Fibroblast of lung (primary cell): ENCODE measurements around the gene SOX10. TPM values are rescaled to one million over a fixed set of nuclear protein-coding genes. Genes with fewer than 3 reads are reported as not detected.

Experiments used
- DNase-seq, 2 donors: peaks; one replicate each; pipeline versions ENCODE4 v3.0.0 to v3.0.0-alpha.2; 2010; ENCODE audit warnings: low read depth in 2 of 2
- H2AFZ ChIP-seq: 2 replicates; pipeline ENCODE4 v1.5.1; 2012; ENCODE audit warnings: low read length, control low read depth, inconsistent platforms
- H3K27ac ChIP-seq: 2 replicates; pipeline ENCODE4 v1.5.1; 2011; ENCODE audit warnings: low read length, control low read depth; ENCODE audit not compliant: insufficient read depth
- H3K27me3 ChIP-seq: 2 replicates; pipeline ENCODE4 v1.5.1; 2011; ENCODE audit warnings: mild to moderate bottlenecking, low read length; ENCODE audit not compliant: control insufficient read depth, insufficient read depth
- H3K36me3 ChIP-seq: 2 replicates; pipeline ENCODE4 v1.5.1; 2011; ENCODE audit warnings: low read length; ENCODE audit not compliant: control insufficient read depth, insufficient read depth
- H3K4me1 ChIP-seq: 2 replicates; pipeline ENCODE4 v1.5.1; 2011; ENCODE audit warnings: low read length; ENCODE audit not compliant: control insufficient read depth, insufficient read depth; ENCODE audit errors: extremely low read depth
- H3K4me2 ChIP-seq: 2 replicates; pipeline ENCODE4 v1.5.1; 2011; ENCODE audit warnings: low read length, control low read depth; ENCODE audit not compliant: insufficient read depth; ENCODE audit errors: extremely low read depth
- H3K4me3 ChIP-seq, 4 experiments: fragments of 200-600 bp in 1 of 4; sonication (generic) in 1 of 4; replicated peaks in 1 of 4; 2 replicates each; pipeline ENCODE4 v1.5.1; 2011 to 2016; ENCODE audit warnings: low read length in 4 of 4, low read depth in 3 of 4, mild to moderate bottlenecking in 3 of 4, control low read depth in 2 of 4, inconsistent platforms in 1 of 4, mixed read lengths in 1 of 4; ENCODE audit not compliant: insufficient read depth in 1 of 4; ENCODE audit errors: control extremely low read depth in 1 of 4
- H3K79me2 ChIP-seq: 2 replicates; pipeline ENCODE4 v1.5.1; 2012; ENCODE audit warnings: mild to moderate bottlenecking, low read length, inconsistent platforms; ENCODE audit not compliant: control insufficient read depth, insufficient read depth
- H3K9ac ChIP-seq: 2 replicates; pipeline ENCODE4 v1.5.1; 2011; ENCODE audit warnings: mild to moderate bottlenecking, low read length, control low read depth; ENCODE audit not compliant: insufficient read depth
- H3K9me3 ChIP-seq: 2 replicates; pipeline ENCODE4 v1.5.1; 2012; ENCODE audit warnings: low read depth, low read length; ENCODE audit not compliant: control insufficient read depth, insufficient read depth
- H4K20me1 ChIP-seq: 2 replicates; pipeline ENCODE4 v1.5.1; 2011; ENCODE audit warnings: low read length; ENCODE audit not compliant: control insufficient read depth, insufficient read depth; ENCODE audit errors: extremely low read depth
- CTCF ChIP-seq, 2 donors: IDR thresholded peaks in 1 of 2; conservative IDR thresholded peaks in 1 of 2; 1 replicate in 1 of 2; 2 replicates in 1 of 2; pipeline ENCODE4 v1.5.1; 2011 to 2012; ENCODE audit warnings: low read length in 2 of 2, control low read depth in 1 of 2, inconsistent platforms in 1 of 2, low read depth in 1 of 2, mild to moderate bottlenecking in 1 of 2
- EZH2 ChIP-seq: IDR thresholded peaks from 2 replicates; pipeline ENCODE4 v1.5.1; 2012; ENCODE audit warnings: low read length, control low read depth, mild to moderate bottlenecking; ENCODE audit errors: missing control alignments
- polyA plus RNA-seq, 2 donors: library from polyadenylated mRNA; depleted of rRNA in 1 of 2; stranded (reverse) in 1 of 2; unstranded in 1 of 2; fragments of >200 nt; gene quantifications; 2 replicates each; pipeline ENCODE4 v1.2.1, GENCODE V29; 2011 to 2012; ENCODE audit warnings: missing spikeins in 1 of 2
- total RNA-seq: library from RNA; depleted of rRNA; stranded (reverse); fragments of >200 nt; gene quantifications from 2 replicates; pipeline ENCODE4 v1.2.1, GENCODE V29; 2014

SOX10 gene
- total and polyA plus RNA-seq, 2 donors (not counting 1 experiment from before 2014, with no cell fraction given) = not detected

GRCh38 chr22:37967637-37968451, 16.5 kb downstream of the SOX10 start:
- no peaks in the 10 kb centered on the region for H3K27me3 ChIP-seq
- no peaks in the 10 kb centered on the region for H3K79me2 ChIP-seq
- H3K27ac ChIP-seq = no peak overlapping the region
- peaks cover 2% of the 10 kb centered on the region for H3K4me1 ChIP-seq
- no peak overlapping the region for H3K4me2 ChIP-seq
- H4K20me1 ChIP-seq = peaks cover 1% of the 10 kb centered on the region
- H3K9me3 ChIP-seq = no peaks in the 10 kb centered on the region
- DNase-seq = no peak
- TF ChIP-seq EZH2 (no peak), CTCF (conservative IDR thresholded peaks at IDR 0.05 in 1 of 2, IDR thresholded peaks at IDR 0.05 in 1 of 2; ENCODE audit: low read depth in 1 of 2, low read length in 2 of 2) (no peak)
- peaks cover 13% of the 10 kb centered on the region for H3K36me3 ChIP-seq
- H3K9ac ChIP-seq = no peak overlapping the region
- no peak overlapping the region for H2AFZ ChIP-seq
- no peak overlapping the region for H3K4me3 ChIP-seq

GRCh38 chr22:37967147-37967546, 17.2 kb downstream of the SOX10 start:
- H3K4me2 ChIP-seq = no peak overlapping the region
- H3K4me1 ChIP-seq = peaks cover 2% of the 10 kb centered on the region
- no peaks in the 10 kb centered on the region for H3K79me2 ChIP-seq
- no peak overlapping the region for H2AFZ ChIP-seq
- H4K20me1 ChIP-seq = peaks cover 1% of the 10 kb centered on the region
- TF ChIP-seq CTCF (conservative IDR thresholded peaks at IDR 0.05 in 1 of 2, IDR thresholded peaks at IDR 0.05 in 1 of 2; ENCODE audit: low read depth in 1 of 2, low read length in 2 of 2) (no peak), EZH2 (no peak)
- no peak overlapping the region for H3K27ac ChIP-seq
- no peak for DNase-seq
- no peaks in the 10 kb centered on the region for H3K27me3 ChIP-seq
- H3K9me3 ChIP-seq = no peaks in the 10 kb centered on the region
- H3K4me3 ChIP-seq = no peak overlapping the region
- H3K9ac ChIP-seq = no peak overlapping the region
- peaks cover 13% of the 10 kb centered on the region for H3K36me3 ChIP-seq

GRCh38 chr22:37965940-37966664, 18.3 kb downstream of the SOX10 start:
- Histone ChIP-seq H3K79me2 (no peaks in the 10 kb centered on the region), H3K4me3 (no peak overlapping the region), H3K9me3 (no peaks in the 10 kb centered on the region), H3K9ac (no peak overlapping the region), H3K4me2 (no peak overlapping the region), H2AFZ (no peak overlapping the region), H3K27ac (no peak overlapping the region), H4K20me1 (peaks cover 1% of the 10 kb centered on the region), H3K36me3 (peaks cover 14% of the 10 kb centered on the region), H3K27me3 (no peaks in the 10 kb centered on the region), H3K4me1 (peaks cover 2% of the 10 kb centered on the region)
- TF ChIP-seq EZH2 (no peak), CTCF (conservative IDR thresholded peaks at IDR 0.05 in 1 of 2, IDR thresholded peaks at IDR 0.05 in 1 of 2; ENCODE audit: low read depth in 1 of 2, low read length in 2 of 2) (no peak)
- peak in 1 of 2 donors; percentile 48 for DNase-seq
